GM21381 (cell line): ENCODE measurements around the gene ISM2.

ENCODE experiments used
- ATAC-seq: cut with Tn5 transposase; IDR thresholded peaks from one replicate; pipeline ENCODE4 v1.9.1; 2021; ENCODE audit warnings: mild to moderate bottlenecking, moderate library complexity; ENCODE audit not compliant: unreplicated experiment

Gene ISM2

DNA sequence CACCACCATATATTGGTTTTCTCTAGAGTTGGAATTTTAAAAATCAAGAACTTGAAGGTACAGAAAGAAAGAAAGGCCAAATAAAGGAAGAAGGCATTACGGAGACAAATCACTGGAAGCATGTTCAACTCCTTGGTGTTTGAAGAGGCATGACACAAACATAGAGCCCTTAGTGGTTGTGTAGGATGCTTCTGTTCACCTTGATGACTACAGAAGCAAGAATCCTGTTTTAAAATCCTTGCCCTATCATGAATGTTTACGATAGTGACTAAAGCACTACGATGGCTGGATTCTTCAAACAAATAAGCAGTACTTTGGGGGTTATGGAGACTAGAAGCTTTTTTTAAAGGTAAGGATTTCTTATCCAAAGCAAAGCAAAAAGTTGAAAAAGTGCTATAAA lies 10.3 kb upstream of the ISM2 start:
- no peak for ATAC-seq

DNA sequence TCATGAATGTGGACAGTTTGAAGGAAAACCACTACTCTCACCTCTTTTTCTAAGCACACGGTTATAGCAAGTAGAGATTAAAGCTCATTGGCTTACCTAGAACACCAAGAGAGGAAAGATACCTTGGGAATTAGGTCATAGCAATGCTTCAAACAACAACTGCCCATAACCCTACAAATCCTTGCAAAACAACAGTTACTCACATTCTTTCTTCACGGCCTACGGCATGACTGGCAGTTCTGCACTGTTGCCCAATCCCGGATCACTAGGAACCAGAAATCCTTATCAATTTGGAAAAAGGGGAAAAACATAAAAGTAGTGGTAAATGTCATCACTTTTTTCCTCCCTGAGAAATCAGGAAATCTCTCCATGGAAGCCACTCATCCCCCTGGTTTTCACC lies 9.6 kb upstream of the ISM2 start:
- ATAC-seq = no peak

- ATAC-seq = no peak
Measured at GRCh38 chr14:77507762-77508161, 9.1 kb upstream of the ISM2 start.

DNA sequence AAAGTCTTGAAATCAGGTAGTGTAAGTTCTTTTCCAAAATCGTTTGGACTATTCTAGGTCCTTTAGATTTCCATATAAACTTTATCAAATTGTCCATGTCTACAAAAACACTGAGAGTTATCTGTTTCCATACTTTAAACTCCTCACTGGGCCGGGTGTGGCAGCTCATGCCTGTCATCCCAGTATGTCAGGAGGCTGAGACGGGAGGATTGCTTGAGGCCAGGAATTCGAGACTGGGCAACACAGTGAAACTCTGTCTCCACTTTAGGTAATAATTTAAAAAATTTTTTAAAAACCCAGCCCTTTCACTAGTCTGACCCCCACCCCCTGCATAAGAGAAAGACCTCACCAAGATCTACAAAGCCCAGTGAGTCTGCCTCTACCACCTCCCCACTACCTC lies 6.4 kb upstream of the ISM2 start:
- ATAC-seq = no peak

- no peak for ATAC-seq
Measured at GRCh38 chr14:77503138-77503537, 4.5 kb upstream of the ISM2 start.

GRCh38 chr14:77502109-77502782 lies 3.6 kb upstream of the ISM2 start:
- ATAC-seq = no peak

DNA sequence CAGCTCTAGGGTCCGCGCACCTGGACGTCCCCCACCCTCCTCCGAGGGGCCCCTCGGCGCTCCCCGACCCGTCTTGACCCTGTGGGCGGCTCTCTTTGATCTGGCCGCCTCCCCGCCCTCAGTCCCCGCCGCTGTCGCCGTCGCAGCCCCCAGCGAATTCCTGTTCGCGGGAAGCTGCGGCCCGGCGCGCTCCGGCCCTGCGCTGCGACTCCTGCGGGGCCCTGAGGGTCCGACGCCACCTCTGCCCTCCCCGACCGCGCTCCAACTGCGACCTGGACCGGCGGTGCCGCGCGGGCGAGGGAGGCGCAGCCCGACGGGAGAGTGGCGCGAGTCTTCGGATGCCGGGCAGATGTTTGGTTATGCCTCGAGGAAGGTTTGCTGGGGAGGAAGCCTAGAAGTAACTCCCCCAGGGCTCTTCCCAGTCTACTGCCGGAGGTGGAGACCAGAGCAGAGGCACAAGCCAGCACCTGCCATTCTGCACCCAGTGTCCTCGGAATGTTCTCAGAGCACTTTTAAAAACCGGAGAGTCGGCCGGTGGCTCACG lies 440 bp upstream of the ISM2 start:
- ATAC-seq = peak; percentile 27

- ATAC-seq = no peak
Measured at GRCh38 chr14:77495334-77495733, 3.3 kb downstream of the ISM2 start.

DNA sequence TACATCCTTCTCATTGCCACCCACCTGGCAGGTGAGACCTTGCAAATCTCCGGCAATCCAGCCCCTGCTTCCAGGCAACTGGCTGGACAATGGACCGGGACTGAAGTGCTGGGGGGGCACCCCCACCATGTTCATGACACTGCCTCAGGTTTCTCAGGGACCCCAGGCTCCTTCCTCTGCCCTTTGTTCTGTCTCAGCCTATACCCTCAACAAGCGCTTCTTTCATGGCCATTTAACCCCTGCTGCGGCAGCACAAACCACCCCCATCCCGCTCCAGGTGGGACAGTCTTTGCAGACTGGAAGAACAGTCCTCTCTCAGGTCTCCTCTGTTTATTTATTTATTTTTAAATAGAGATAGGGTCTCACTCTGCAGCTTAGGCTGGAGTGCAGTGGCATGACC lies 7.6 kb downstream of the ISM2 start:
- no peak for ATAC-seq

- no peak for ATAC-seq
Measured at GRCh38 chr14:77490347-77490986, 8.1 kb downstream of the ISM2 start.

GRCh38 chr14:77489041-77489440 lies 9.6 kb downstream of the ISM2 start:
- no peak for ATAC-seq

GRCh38 chr14:77488558-77488957 lies 10.1 kb downstream of the ISM2 start:
- no peak for ATAC-seq

DNA sequence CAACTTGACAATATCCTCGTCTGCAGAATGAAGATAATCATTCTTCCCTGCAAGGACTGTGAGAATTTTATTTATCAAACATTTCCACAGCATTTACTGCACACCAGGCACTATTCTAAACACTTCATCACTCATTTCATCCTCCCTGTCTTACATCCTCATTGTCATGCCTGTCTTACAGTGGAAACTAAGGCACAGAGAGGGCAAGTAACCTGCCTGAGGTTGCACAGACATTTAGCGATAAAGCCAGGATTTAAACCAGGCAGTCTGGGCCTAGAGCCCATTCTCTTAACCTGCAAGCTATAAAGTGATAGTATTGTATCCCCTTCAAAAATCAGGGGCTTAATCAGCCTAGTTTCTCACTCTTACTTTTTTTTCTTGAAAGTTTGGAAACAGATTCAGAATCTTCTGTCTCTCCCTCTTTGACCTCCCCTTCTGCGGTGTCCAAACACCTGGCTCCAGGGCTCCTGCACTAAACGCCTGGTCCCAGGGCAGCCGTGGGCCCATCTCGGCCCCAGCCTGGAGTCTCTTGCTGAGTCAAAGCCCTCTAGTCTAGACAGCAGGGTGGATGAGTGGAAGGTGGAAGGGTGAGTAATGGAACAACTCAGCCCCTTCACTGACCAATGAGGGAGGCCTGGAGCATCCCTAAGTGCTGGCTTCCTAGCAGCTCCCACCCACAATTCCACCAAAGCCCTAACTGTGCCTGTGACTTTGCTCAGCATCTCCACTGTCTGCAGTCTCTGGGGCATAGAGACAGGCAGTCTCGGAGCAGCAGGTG lies 12.5 kb downstream of the ISM2 start:
- ATAC-seq = no peak

DNA sequence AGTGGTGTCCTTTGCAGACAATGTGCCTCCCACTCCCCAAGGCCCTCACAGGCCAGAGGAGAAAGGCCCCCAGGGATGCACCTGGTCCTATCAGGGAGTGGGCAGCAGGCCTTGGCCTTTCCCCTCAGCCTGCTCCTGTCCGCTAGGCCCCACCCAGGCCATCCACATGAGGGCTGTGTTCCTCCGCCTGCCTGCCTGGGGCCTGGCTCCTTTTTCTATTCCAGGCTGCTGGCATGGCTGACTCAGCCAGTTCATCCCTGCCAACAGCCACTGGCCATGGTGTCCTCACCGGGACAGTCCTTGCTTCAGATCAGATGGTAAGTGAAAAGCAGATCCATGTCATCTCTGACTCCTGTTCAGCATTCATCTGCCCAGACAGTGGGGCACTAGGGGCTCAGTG lies 13.4 kb downstream of the ISM2 start:
- ATAC-seq = no peak

GRCh38 chr14:77482422-77482821 lies 16.2 kb downstream of the ISM2 start:
- no peak for ATAC-seq

- ATAC-seq = peak; percentile 85
Measured at GRCh38 chr14:77478796-77479195, 19.8 kb downstream of the ISM2 start.

DNA sequence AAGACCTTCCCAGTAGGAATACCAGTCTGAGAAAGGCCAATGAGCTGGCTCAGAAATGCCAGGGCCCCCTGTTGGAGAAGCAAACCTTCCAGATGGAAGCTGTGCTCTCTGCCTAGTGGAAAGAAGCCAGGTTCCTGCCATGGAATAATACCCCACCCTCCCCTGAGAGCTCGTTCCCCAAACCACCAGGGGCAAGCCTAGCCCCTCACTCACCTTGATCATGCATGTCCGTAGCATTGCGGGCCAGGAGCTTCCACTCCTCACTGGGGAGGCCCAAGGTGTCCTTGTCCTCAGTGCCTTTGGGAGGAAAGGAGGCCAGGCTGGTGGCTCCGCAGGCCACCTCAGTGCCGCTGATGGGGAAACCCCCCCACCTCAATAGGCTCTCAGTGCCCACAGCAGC lies 20.6 kb downstream of the ISM2 start:
- ATAC-seq = no peak

GRCh38 chr14:77475432-77476115 lies 23.0 kb downstream of the ISM2 start:
- ATAC-seq = no peak

GRCh38 chr14:77474479-77475177 lies 24.0 kb downstream of the ISM2 start:
- ATAC-seq = no peak

DNA sequence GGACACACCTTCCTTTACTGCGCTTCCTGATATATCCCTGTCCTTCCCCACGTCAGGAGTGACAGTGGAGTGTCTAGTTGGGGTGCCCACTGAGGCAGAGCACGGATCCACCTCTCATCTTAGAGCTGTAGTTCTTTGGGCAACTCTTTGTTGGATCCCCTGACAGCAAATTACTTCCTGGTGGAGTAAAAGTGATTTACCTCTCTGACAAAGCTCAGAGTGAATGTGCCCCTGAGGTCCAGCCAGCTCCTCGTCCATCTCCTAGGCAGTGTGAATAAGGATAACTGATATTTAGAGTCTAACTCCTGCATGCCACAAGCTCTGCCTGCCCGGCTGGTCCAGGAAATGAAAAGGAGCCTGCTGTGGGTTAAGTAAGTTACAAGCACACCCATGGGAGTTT lies 24.7 kb downstream of the ISM2 start:
- no peak for ATAC-seq
